Subcutaneous adipose tissue (tissue), 4 donors: Measurements from ENCODE around the gene FN3KRP. TPM values are rescaled to one million over a fixed set of nuclear protein-coding genes. Genes with fewer than 3 reads are reported as not detected.

Source experiments
- CTCF ChIP-seq: fragments of 450-650 bp; IDR thresholded peaks from one replicate; pipeline ENCODE4 v1.5.1; 2016; ENCODE audit warnings: low read depth, mild to moderate bottlenecking, control low read depth, antibody characterized with exemption, moderate library complexity
- total RNA-seq, 4 donors: library from RNA; depleted of rRNA; stranded (reverse); fragments of >200 nt; gene quantifications; one replicate each; pipeline ENCODE4 v1.1.0, GENCODE V29; 2016

Gene FN3KRP
- total RNA-seq, 4 donors from 2014 or later = 10.0 to 23.9 (median 12.1) TPM

GRCh38 chr17:82751571-82752370 lies 35.3 kb downstream of the FN3KRP start, which contains the start of gene TBCD:
Gene TBCD (plus strand): TSS chr17:82752065. CDS start chr17:82752194, 129 bp downstream.
- TF ChIP-seq CTCF = no peak

- no peak for TF ChIP-seq CTCF
Measured at GRCh38 chr17:82752371-82753200, 36.1 kb downstream of the FN3KRP start.

- no peak for TF ChIP-seq CTCF
Measured at GRCh38 chr17:82753201-82753464, 36.6 kb downstream of the FN3KRP start.

- no peak for TF ChIP-seq CTCF
Measured at GRCh38 chr17:82754297-82755208, 38.0 kb downstream of the FN3KRP start.

- no peak for TF ChIP-seq CTCF
Measured at GRCh38 chr17:82756166-82756565, 39.7 kb downstream of the FN3KRP start.

GRCh38 chr17:82765371-82765770 lies 48.9 kb downstream of the FN3KRP start:
- no peak for TF ChIP-seq CTCF
